ENCODE data around the gene SPIB. TPM values are rescaled to one million over a fixed set of nuclear protein-coding genes. Genes with fewer than 3 reads are reported as not detected.

Gene SPIB
- total and polyA plus RNA-seq, 2 of the 4 experiments (the other 2 are of a cell fraction) = not detected

- Histone ChIP-seq H4K8ac (ENCODE audit: low read depth in 2 of 2, low read length in 2 of 2) (no peak overlapping the region), H2BK20ac (ENCODE audit: low read depth, low read length) (no peak overlapping the region), H3K4ac (ENCODE audit: low read depth, low read length) (no peak overlapping the region), H4K5ac (ENCODE audit: low read depth, low read length) (no peak overlapping the region), H3K27me3 (ENCODE audit: control insufficient read depth, insufficient read depth, low read length) (no peaks in the 10 kb centered on the region), H3K4me1 (ENCODE audit: control insufficient read depth, insufficient read depth, low read length) (0 out of 2 replicates have a peak, but pooled peaks cover 2% of the 10 kb centered on the region), H2BK5ac (ENCODE audit: low read depth, low read length, poor library complexity, severe bottlenecking) (no peak overlapping the region), H3K27ac (ENCODE audit: insufficient read depth, low read length) (no peak overlapping the region), H2AFZ (replicated peaks; ENCODE audit: low read length, poor library complexity) (no peak overlapping the region), H2BK120ac (ENCODE audit: low read depth, low read length) (no peak overlapping the region), H3K36me3 (ENCODE audit: control insufficient read depth, insufficient read depth, low read length) (peaks cover 26% of the 10 kb centered on the region), H3K9me3 (ENCODE audit: control insufficient read depth, insufficient read depth, low read length) (no peaks in the 10 kb centered on the region), H3K79me1 (ENCODE audit: low read depth in 1 of 2, low read length in 2 of 2) (peaks cover 16 to 27% of the 10 kb centered on the region in 2 experiments), H3K18ac (ENCODE audit: low read depth, low read length) (no peak overlapping the region), H2BK15ac (ENCODE audit: low read depth, low read length) (no peak overlapping the region), H3K9me1 (ENCODE audit: insufficient read depth, low read length) (peaks cover 5% of the 10 kb centered on the region; the same call in 1 of the 2 replicates), H4K91ac (ENCODE audit: insufficient read depth, low read depth, low read length) (no peak overlapping the region), H3K4me2 (ENCODE audit: low read depth, low read length) (no peak overlapping the region), H4K20me1 (ENCODE audit: insufficient read depth, low read length) (peaks cover 12% of the 10 kb centered on the region), H3K14ac (replicated peaks; ENCODE audit: low read depth, low read length) (no peak overlapping the region), H2AK9ac (replicated peaks; ENCODE audit: low read depth, low read length, poor library complexity) (peak overlapping the region; percentile 76), H3K9ac (ENCODE audit: low read depth, low read length) (no peak overlapping the region), H3K4me3 (ENCODE audit: insufficient read depth, low read depth, low read length) (no peak overlapping the region), H2AK5ac (ENCODE audit: low read depth, low read length) (no peak overlapping the region), H3K23ac (ENCODE audit: low read depth, low read length) (no peak overlapping the region), H3K56ac (ENCODE audit: extremely low read depth, insufficient read depth, low read length) (no peak overlapping the region)
- ChIA-PET CTCF (no interaction called here), POLR2A (ENCODE audit: unreplicated experiment) (no interaction called here)
- intact Hi-C loops (cut with micrococcal nuclease) (loop anchor here (5.0 kb wide), 1 partner anchor 113 kb away; the partner anchor contains the start of gene NAPSA), in situ Hi-C loops (cut with MboI; ENCODE audit: low sequenced_read_pairs) (no loop called here), dilution Hi-C loops (cut with HindIII; ENCODE audit: low sequenced_read_pairs, unreplicated experiment) (no loop called here)
- DNase-seq (no peak), ATAC-seq (ENCODE audit: low read depth) (no peak)
- WGBS, 2 experiments (ENCODE audit: extremely low coverage in 2 of 2, insufficient read length in 1 of 2) = no CpG with 5 or more reads among the region's 16 CpGs
- TF ChIP-seq CHD1 (IDR thresholded peaks at IDR 0.05; ENCODE audit: low read depth, low read length) (no peak), USF2 (IDR thresholded peaks at IDR 0.05; ENCODE audit: low read depth, low read length) (no peak), MXI1 (IDR thresholded peaks at IDR 0.05; ENCODE audit: borderline replicate concordance, low read depth, low read length) (no peak), SMC3 (IDR thresholded peaks at IDR 0.05; ENCODE audit: low read depth, low read length) (no peak), CEBPB (IDR thresholded peaks at IDR 0.05; ENCODE audit: low read depth, low read length) (no peak), BHLHE40 (IDR thresholded peaks at IDR 0.05; ENCODE audit: low read depth, low read length) (no peak), MAZ (IDR thresholded peaks at IDR 0.05; ENCODE audit: borderline replicate concordance, low read depth, low read length) (no peak), RFX5 (IDR thresholded peaks at IDR 0.05; ENCODE audit: low read depth, low read length) (no peak), RAD21 (IDR thresholded peaks at IDR 0.05; ENCODE audit: low read length) (no peak), MAFK (IDR thresholded peaks at IDR 0.05; ENCODE audit: low read depth, low read length) (no peak), NFE2L2 (IDR thresholded peaks at IDR 0.05; ENCODE audit: low read depth, low read length) (no peak), RCOR1 (IDR thresholded peaks at IDR 0.05; ENCODE audit: insufficient replicate concordance, low read length) (no peak)
- no TSS peak for BruUV-seq (replicated peaks)
Observed at GRCh38 chr19:50479761-50480251, 61.1 kb downstream of the SPIB start.
